Activated CD8-positive, alpha-beta memory T cell treated with anti-CD3 and anti-CD28 coated beads for 1 hour (primary cell): Measurements from ENCODE around the gene RXFP4.
"Not testable (repeated sequence)": the region's sequence is repeated elsewhere in the genome, so short reads cannot be mapped to it uniquely, and the experiment has no call there.

ENCODE experiments used
- DNase-seq, 2 donors: peaks; one replicate each; pipeline ENCODE4 v3.0.0-alpha.2; 2020; ENCODE audit warnings: low read depth in 1 of 2; ENCODE audit errors: extremely low read depth in 1 of 2

RXFP4 gene, protein sequence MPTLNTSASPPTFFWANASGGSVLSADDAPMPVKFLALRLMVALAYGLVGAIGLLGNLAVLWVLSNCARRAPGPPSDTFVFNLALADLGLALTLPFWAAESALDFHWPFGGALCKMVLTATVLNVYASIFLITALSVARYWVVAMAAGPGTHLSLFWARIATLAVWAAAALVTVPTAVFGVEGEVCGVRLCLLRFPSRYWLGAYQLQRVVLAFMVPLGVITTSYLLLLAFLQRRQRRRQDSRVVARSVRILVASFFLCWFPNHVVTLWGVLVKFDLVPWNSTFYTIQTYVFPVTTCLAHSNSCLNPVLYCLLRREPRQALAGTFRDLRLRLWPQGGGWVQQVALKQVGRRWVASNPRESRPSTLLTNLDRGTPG

DNA sequence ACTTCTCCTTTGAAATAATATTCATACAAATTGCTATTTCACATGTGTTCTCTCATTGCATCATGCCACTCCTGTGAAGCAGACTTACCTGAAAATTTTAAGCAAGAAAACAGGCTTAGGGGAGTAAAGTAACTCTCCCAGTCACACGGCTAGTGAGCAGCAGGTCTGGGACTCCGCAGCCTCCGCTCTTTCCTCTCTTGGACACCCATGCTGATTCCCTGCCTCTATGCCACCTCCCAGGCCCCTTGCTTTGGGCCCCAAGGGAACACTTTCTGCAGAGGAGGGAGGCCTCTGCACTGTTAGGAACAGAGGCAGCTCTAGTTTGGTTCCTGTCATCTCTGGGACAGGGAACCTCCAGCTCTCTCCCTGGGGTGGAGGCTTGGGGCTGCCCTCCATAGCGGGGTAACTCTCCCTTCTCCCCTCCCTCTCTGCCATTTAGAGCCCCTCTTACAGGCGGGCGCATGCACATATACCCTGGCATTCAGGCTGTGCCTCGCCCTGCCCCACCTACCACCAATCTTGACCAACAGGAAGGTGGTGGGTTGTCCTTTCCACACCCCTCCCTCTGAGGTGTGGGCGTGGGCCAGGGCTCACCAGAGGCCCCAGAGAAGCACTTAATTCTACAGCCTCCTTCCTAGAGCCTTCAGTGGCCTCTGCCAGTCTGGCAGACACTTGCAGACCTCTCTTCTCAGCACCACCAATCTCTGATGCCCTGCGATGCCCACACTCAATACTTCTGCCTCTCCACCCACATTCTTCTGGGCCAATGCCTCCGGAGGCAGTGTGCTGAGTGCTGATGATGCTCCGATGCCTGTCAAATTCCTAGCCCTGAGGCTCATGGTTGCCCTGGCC lies at the start of gene RXFP4:
TSS of gene RXFP4 (plus strand) at position 646 of the 852 bp plus-strand sequence. CDS start at position 718, 72 bp downstream.
- no peak for DNase-seq

DNA sequence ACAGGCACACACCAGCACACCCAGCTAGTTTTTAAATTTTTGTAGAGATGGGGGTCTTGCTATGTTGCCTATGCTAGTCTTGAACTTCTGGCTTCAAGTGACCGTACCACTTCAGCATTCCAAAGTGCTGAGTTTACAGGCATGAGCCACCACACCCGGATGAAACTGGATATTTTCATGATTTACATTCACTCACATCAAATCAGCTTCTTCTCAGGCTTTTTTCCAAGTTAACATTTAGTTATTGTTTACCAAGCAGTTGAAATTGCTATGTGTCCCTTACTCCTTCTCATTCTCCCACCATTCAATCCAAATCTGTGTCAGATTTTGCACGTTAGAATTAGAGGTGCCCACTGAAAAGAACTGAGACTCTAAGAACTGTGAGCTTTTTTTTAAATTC lies 48.6 kb upstream of the RXFP4 start:
- DNase-seq = no peak

DNA sequence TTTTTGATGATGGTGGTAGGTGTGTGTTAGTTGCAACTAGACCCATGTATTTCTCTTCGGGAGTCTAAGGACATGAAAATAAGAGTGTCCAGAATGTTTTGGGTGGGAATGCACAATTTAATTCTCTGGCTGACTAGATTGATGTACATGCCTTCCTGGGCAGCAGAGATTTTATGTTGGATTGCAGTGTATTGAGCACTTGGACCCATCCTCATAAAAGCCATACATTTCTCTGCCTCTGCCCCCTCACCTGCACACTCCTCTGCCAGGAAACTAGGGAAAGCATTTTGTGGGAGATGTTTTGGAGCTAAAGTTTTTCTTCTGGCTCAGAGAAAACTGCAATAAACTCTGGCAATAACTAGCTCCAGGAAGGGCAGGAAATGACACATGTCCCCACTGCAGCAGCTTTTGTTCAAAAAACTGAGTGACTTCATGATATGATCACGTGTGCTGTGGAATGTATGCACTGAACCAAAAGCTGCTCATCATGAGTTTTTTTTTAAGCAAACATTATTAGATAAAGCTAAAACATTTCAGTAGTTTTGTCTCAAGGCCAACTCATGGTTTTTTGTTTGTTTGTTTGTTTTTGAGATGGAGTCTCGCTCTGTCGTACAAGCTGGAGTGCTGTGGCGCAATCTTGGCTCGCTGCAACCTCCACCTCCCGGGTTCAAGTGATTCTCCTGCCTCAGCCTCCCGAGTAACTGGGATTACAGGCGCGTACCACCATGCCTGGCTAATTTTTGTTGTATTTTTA lies 47.9 kb upstream of the RXFP4 start:
- no peak for DNase-seq

DNA sequence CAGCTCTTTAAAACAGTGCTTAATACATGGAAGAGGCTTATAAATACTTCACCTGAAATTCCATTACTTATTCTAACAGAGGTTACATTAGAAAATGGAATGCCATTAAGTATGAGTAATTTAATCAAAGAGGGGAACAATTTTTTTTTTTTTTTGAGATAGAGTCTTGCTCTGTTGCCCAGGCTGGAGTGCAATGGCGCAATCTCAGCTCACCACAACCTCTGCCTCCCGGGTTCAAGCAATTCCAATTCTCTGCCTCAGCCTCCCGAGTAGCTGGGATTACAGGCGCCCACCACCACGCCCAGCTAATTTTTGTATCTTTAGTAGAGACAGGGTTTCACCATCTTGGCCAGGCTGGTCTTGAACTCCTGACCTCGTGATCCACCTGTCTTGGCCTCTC lies 45.8 kb upstream of the RXFP4 start:
- not testable (repeated sequence) for DNase-seq

DNA sequence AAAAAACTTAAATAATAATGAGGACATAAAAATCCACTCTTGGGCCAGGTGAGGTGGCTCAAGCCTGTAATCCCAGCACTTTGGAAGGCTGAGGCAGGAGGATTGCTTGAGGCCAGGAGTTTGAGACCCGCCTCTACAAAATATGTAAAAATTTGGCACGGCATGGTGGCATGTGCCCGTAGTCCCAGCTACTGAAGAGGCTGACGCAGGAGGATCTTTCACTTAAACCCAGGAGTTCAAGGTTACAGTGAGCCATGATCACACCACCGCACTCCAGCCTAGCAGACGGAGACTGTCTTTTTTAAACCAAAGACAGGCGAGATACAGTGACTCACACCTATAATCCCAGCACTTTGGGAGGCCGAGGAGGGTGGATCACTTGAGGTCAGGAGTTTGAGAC lies 45.0 kb upstream of the RXFP4 start:
- not testable (repeated sequence) for DNase-seq

DNA sequence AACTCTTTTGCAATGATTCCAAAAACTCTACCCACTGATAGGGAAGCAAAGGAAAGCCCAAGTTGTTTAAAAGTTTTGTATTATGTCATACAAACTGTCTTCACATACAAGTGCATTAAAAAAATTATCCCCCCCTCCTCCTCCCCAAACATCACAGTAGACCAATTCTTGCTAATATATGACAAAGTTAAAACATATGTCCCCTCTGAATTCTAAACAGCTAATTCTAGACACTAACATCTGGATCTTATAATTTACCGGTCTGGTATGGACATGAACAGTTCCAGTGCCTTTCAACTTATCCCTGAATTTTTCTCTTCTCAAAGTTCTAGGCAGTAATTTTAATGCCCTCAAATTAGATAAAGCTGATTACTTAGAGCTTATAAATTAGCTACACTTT lies 43.7 kb upstream of the RXFP4 start:
- DNase-seq = no peak

DNA sequence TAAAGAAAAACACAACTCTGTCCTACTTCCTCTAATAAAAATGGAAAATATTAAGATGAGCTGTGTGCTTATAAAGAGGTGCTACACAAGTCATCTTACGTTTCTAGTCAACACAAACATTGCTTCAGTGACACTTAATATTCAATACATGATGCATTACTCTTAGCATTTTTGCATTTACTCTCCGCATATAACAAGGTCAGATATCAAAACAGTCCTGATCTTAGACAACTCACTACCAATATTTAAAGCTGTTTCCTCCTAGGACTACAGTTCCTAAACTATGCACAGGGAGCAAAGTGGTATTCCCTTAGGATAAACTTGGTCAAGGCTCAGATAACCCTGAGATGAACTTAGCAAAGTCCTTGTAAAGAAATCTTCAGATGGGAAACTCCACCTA lies 42.5 kb upstream of the RXFP4 start:
- DNase-seq = no peak

DNA sequence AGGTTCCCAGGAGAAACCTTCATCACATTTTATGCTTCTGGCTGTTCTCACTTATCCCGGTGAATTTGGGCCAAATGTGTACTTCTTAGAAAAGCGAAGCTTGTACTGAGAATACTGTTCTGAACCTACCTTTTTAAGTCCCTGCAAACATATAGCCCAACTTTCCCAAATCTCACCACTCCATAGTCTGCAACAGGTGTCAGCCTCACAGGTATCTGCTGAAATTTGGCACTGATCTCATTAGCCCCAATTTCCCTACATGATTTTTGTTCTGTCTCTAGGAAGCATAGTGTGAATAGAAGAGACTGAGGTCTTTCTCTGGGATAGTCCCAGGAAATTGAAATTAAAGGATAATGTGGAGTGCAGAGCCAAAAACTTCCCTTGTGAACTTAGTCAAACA lies 41.8 kb upstream of the RXFP4 start:
- no peak for DNase-seq

DNA sequence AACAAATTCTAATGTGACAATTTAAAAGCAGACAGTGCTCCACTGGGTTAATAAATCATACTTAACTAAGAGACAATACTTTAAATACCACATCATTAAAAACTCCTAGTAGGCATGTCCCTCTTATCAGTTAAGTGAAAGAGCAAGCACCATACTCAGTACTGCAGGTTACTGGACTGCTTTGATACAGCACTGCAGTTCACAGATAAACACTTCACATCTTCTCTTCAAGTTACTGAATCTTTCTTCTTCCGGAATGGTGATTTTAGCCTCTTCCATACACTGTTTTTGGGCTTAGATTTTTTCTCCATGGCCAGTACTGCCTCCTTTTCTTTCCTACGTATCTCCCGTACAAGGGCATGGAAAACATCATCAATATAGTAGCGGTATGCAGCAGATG lies 41.3 kb upstream of the RXFP4 start:
- no peak for DNase-seq

DNA sequence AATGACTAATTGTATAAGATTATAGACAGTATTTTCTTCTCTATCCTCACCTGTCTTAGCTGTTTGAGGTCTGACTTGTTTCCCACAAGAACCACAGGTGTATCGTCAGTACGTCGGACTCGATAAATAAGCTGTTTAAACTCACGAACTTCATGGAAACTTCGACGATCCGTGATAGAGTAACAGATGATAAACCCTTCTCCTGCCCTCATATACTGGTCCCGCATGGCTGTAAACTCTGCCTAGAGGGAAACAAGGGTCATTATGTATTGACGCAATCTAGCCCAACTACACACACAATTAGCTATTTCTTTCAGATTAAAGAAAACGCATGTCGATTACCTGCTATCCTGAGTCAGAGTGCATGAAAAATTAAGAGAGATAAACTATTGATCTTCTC lies 37.2 kb upstream of the RXFP4 start:
- DNase-seq = no peak

DNA sequence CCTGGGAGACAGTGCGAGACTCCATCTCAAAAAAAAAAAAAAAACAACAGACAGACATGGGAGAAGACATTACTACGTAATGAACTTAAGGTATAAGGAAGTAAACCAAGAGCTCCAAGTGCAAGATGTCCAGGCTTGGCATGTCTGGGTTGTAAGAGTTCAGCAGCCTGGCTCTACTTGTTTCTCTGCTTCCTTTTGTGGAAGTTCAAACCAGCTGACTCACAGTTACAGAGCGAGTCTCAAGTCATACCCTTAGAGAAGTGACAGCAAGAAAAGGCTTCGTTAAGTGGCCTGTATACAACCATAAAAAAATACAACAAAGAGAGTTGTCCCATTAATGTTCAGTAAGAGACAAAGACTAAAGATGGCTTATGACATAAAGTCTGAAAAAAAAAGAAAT lies 31.5 kb upstream of the RXFP4 start:
- DNase-seq = no peak

DNA sequence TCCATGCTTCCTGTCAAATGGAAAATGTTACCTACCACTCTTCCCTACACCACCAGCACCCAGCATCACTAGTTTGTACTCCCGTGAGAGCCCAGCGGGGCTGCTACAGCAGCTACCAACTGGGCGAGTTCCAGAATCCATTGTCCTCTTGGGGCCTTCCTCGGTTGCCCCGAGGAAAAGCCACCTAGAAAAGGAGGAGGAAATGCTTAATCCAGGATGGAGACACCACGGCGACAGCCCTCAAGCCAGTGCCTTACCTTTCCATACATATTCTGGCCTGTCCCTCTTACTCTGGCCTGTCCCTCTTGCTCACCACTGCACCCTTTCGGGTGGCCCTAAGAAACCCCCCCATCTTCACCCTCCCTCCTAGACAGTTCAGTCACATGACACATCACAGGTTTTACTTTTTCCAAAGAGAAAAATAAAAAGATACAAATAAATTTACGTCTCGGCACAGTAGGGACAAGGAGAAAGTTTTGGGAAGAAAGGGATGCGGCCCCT lies 30.8 kb upstream of the RXFP4 start:
- DNase-seq = no peak

DNA sequence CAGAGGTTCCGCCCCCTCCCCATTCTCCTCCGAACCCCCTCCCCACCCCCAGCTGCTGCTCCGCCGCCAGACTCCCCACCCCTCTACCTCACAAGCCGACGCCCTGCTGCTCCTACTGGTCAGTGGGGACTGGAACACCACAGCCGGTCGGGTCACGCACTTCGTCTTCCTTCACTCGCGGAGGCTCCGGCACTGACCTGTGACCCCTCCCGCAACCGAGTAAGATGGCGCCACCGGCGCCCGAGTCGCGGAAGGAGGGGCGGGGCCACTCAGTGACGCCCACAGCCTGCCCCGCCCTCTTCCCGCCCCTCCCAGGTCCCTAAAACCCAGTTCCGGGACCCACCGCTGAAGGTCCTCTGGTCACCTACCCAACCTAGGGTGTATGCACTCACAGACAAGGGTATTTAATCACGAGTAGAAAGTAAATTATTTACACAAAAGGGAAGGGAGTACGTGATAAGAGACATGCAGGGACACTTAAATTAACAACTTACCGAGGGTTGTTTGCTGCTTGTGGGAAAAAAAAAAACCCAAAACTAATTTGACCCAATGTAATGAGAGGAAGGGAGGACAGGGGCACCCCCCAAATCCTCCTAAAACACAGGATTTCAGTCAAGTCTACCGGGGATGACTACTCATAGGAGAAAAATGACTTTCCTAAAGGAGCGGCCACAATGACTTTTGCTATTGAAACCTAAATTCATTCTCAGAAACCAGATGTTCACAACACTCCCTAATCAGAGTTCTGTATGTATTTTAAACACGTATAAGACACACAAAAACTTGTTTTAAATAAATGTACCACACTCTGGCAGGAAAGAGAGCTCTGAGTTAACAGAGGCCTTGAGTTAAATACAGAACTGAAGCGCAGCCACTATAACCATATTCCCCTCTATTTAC lies 30.0 kb upstream of the RXFP4 start, which contains the start of gene RIT1:
TSS of gene RIT1 (minus strand) at position 194 of the 900 bp plus-strand sequence. CDS start 588 bp downstream, outside the sequence.
- peak; percentile 56 to 79 for DNase-seq

DNA sequence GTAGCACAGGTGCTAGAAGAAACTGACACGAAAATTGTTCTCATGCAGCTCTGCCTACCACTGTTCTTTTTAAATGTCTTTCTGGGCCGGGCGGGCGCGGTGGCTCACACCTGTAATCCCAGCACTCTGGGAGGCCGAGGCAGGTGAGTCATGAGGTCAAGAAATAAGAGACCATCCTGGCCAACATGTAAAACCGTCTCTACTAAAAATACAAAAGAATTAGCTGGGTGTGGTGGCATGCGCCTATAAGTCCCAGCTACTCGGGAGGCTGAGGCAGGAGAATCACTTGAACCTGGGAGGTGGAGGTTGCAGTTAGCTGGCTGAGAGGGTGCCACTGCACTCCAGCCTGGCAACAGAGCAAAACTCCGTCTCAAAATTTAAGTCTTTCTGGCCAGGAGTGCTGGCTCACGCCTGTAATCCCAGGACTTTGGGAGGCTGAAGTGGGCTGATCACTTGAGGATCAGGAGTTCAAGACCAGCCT lies 29.3 kb upstream of the RXFP4 start:
- no peak for DNase-seq

DNA sequence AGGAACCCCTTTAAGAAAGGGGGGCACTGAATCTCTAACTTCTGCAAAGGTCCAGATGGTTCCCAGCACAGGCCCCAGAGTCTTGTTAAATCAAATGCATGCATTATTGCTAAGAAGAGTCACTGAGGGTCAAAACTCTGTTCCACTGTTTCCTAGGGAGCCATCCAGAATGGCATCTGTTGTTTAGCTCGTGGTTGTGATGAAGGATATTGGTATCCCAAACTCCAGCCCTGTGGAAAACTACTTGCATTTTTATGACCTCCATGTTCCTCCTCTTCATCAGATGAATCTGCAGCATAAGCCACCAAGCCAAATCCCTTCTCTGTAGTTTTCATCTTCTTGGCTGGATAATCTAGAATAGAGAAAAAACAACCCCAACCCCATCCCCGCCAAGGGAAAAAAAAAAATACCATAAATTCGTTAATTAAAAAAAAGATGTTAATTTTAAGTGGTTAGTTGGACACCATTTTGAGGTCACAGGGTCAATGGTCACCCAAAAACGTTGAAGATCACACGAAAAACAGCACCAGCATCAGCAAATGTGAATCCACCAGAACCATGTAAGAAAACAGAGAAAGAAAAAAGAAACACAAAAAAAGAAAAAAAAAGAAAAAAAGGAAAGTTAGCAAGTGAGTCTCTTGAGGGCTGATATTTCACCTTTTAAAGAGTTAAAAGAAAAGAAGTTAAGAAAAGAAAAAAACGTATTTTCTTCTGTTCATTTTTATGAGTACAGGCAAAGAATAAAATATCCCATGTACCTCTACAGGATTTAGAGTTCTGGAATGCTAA lies 27.3 kb upstream of the RXFP4 start:
- no peak for DNase-seq

DNA sequence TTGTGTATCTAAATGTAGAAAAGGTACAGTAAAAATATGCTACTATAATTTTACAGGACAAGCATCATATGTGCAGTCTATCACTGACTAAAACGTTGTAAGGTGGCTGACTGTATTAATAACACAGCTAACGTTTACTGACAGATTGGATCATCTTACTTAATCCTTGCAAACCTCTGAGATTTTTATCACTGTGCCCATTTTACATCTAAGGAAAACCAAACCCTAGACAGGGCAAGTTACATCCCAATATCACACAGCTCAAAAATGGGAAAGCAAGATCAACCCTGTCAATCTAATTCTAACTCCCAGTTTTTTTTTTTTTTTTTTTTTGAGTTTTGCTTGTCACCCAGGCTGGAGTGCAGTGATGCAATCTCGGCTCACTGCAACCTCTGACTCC lies 22.8 kb upstream of the RXFP4 start:
- no peak for DNase-seq

DNA sequence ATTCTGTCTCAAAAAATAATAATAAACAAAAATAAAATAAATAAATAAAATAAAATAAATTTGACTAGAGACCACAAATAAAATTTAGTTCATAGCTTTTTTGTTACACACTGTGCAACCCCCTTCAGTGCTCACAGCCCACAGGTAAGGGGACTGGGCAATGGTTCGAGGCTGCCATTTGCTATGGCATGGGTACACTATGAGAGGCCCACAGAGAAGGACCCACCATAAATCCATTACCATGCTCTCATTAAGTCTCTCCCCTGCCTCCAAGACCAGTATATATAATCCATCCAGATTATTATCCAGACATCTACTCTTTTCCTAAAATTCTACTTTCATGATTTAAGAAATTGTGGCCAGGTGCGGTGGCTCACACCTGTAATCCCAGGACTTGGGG lies 21.6 kb upstream of the RXFP4 start:
- DNase-seq = no peak

DNA sequence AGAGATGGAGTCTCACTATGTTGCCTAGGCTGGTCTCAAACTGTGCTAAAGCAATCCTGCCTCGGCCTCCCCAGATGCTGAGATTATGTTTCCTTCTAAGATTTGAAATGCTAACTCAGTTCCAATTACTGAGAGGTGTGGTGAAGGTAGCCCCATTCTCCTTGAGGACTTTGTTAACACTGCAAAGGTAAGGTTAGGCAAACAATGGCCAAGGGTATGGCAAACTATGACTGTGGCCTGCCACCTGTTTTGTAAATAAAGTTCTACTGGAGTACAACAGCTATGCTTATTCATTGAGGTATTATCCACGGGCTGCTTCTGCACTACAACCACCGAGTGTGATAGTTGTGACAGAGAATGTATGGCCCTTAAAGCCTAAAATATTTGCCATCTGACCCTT lies 20.7 kb upstream of the RXFP4 start:
- DNase-seq = no peak

DNA sequence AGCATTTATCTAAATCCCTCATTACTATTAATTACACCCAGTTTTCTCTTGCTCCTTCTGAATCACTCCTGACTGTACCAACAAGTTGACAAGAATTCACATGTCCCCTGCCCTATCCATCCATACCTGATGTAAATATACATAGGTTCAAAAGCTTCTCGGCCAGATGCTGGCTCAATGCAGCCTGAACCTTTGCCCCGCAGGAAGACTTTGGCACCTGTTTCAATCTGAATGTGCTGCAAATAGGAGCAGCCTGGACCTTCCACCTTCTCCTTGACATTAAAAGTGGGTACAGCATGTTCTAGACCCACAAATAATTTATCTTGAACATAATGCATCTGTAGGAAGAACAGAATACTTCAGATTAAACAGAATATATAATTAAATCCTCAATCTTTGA lies 15.9 kb upstream of the RXFP4 start:
- DNase-seq = no peak
